ENCODE measurements around the gene SAMD4A. TPM values are rescaled to one million over a fixed set of nuclear protein-coding genes. Genes with fewer than 3 reads are reported as not detected.

SAMD4A gene
- total RNA-seq, 1 experiment from 2014 or later, result 9.6 TPM

DNA sequence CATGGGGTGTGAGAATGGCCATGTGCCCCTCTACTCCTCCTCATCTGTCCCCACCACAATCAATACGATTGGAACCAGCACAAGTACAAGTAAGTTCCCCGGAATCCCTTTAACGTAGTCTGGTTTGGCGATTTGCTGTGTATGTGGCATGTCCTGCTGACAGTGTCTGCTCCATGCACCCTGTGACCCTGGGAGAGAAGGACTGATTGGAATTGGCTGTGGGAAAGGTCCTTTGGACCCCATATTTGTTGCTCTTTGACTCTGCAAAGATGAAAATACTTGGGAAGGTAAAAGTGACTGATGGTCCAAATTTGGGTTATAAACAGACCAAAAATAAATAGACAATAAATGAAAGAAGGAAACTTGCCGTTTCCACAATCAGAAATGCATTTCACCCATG lies 135.6 kb downstream of the SAMD4A start:
- Histone ChIP-seq H3K23me2 (ENCODE audit: insufficient read length, low read depth, low read length, poor library complexity, severe bottlenecking) (no peaks in the 10 kb centered on the region), H3K4me2 (ENCODE audit: insufficient read depth, insufficient read length, low read length) (no peak overlapping the region), H3K27me3 (ENCODE audit: insufficient read depth, low read length) (no peaks in the 10 kb centered on the region), H4K8ac (replicated peaks; ENCODE audit: insufficient read length, low read depth, low read length) (no peak overlapping the region), H3K4me1 (ENCODE audit: insufficient read depth, low read length) (no peaks in the 10 kb centered on the region), H3K9ac (ENCODE audit: extremely low read depth, insufficient read length, low read length) (no peak overlapping the region), H3K23ac (ENCODE audit: insufficient read length, low read depth, low read length) (no peak overlapping the region), H3K14ac (ENCODE audit: insufficient read depth, low read length) (no peak overlapping the region), H3K56ac (ENCODE audit: insufficient read length, low read depth, low read length) (no peak overlapping the region), H2BK5ac (ENCODE audit: insufficient read length, low read length) (no peak overlapping the region), H2BK20ac (ENCODE audit: low read depth, low read length, poor library complexity, severe bottlenecking) (no peak overlapping the region), H4K20me1 (ENCODE audit: control insufficient read depth, insufficient read depth, insufficient read length) (no peaks in the 10 kb centered on the region), H3T11ph (ENCODE audit: low read length) (no peak overlapping the region), H2BK12ac (ENCODE audit: insufficient read length, low read depth, low read length) (no peak overlapping the region), H2AFZ (ENCODE audit: low read length) (no peak overlapping the region), H2AK5ac (ENCODE audit: insufficient read length, low read length) (no peak overlapping the region), H4K5ac (ENCODE audit: insufficient read length, low read depth, low read length) (no peak overlapping the region), H3K79me1 (ENCODE audit: insufficient read depth, low read depth, low read length, poor library complexity, severe bottlenecking) (no peaks in the 10 kb centered on the region), H4K91ac (ENCODE audit: insufficient read length, low read depth, low read length) (no peak overlapping the region), H2BK120ac (ENCODE audit: low read depth, low read length, poor library complexity, severe bottlenecking) (no peak overlapping the region), H3K27ac (ENCODE audit: insufficient read length, low read depth, low read length) (no peak overlapping the region), H3K4ac (ENCODE audit: low read depth, low read length) (no peak overlapping the region), H2BK15ac (ENCODE audit: low read depth, low read length) (no peak overlapping the region), H3K79me2 (ENCODE audit: insufficient read depth, low read length) (no peaks in the 10 kb centered on the region), H3K9me3 (ENCODE audit: control insufficient read depth, low read depth, low read length) (no peaks in the 10 kb centered on the region), H3K18ac (ENCODE audit: insufficient read length, low read depth, low read length) (no peak overlapping the region)
- Mint-ChIP-seq H3K27ac (0 out of 7 replicates have a peak overlapping the region, but pooled peaks of 1 of the 3 experiments have one; percentile 25), H3K4me3 (no peak overlapping the region), H3K27me3 (ENCODE audit: low read depth) (no peaks in the 10 kb centered on the region), H3K9me3 (no peaks in the 10 kb centered on the region), H3K4me1 (peaks cover 10 to 11% of the 10 kb centered on the region in 2 experiments), H3K36me3 (ENCODE audit: insufficient read depth in 1 of 3, low read depth in 3 of 3) (peaks cover 0 to 2% (median 0%) of the 10 kb centered on the region in 3 experiments; a peak in 1 of 7 replicates)
- no peak for DNase-seq
- TF ChIP-seq, protein P1, sequence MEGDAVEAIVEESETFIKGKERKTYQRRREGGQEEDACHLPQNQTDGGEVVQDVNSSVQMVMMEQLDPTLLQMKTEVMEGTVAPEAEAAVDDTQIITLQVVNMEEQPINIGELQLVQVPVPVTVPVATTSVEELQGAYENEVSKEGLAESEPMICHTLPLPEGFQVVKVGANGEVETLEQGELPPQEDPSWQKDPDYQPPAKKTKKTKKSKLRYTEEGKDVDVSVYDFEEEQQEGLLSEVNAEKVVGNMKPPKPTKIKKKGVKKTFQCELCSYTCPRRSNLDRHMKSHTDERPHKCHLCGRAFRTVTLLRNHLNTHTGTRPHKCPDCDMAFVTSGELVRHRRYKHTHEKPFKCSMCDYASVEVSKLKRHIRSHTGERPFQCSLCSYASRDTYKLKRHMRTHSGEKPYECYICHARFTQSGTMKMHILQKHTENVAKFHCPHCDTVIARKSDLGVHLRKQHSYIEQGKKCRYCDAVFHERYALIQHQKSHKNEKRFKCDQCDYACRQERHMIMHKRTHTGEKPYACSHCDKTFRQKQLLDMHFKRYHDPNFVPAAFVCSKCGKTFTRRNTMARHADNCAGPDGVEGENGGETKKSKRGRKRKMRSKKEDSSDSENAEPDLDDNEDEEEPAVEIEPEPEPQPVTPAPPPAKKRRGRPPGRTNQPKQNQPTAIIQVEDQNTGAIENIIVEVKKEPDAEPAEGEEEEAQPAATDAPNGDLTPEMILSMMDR (conservative IDR thresholded peaks at IDR 0.05), result no peak
- WGBS (ENCODE audit: extremely low coverage, insufficient read length, low lambda C conversion rate), result no CpG with 5 or more reads among the region's 5 CpGs
